GM18867 (cell line): ENCODE data around the gene FRMD6.
"Not testable (repeated sequence)": the region's sequence is repeated elsewhere in the genome, so short reads cannot be mapped to it uniquely, and the experiment has no call there.

Experiments
- ATAC-seq: cut with Tn5 transposase; IDR thresholded peaks from one replicate; pipeline ENCODE4 v1.9.1; 2021; ENCODE audit warnings: mild to moderate bottlenecking, moderate library complexity; ENCODE audit not compliant: unreplicated experiment

Gene FRMD6

DNA sequence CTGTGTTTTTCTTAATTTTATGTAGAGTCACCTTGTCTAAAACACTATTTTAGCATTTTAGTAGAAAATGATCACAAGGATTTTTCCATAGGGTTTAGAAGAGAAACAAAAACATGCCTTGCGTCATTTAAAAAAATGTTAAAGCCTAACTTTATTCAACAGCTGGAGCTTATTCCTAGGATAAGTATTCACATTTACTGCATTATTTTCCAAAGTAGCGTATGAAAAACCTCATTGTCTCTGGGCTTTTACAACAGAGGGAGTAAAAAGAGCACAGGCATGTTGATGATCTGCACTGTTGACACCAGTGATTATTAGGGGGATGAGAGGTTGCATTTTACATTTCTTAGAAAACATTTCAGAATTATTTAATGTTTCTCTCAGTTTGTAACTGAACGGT, 66.1 kb downstream of the FRMD6 start:
- ATAC-seq, result no peak

DNA sequence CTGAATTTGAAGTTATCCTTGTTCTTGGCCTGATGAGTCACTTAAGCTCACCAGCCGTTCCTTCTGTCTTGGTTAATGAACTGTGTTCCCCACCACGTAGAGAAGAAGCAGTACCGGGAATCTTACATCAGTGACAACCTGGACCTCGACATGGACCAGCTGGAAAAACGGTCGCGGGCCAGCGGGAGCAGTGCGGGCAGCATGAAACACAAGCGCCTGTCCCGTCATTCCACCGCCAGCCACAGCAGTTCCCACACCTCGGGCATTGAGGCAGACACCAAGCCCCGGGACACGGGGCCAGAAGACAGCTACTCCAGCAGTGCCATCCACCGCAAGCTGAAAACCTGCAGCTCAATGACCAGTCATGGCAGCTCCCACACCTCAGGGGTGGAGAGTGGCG, 68.2 kb downstream of the FRMD6 start:
- ATAC-seq, result no peak

DNA sequence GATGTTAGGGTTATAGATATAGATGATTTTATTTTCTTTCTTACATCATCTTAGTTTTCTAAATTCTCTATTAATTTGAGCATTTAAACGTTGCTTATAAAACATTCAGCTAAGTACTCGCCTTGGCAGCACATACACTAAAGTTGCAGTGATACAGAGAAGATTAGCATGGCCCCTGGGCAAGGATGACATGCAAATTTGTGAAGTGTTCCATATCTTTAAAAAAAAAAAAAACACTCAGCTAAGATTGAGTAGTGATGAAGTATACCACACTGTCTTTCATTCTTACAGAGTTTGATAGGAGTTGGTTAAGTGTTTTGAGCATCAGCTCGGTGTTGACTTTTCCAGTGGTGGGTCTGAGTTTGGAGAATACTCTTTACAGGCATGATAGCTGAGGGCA, 72.3 kb downstream of the FRMD6 start:
- peak; percentile 48 for ATAC-seq

- ATAC-seq, result no peak
These were observed 72.9 kb downstream of the FRMD6 start for GRCh38 chr14:51724650-51725049.

DNA sequence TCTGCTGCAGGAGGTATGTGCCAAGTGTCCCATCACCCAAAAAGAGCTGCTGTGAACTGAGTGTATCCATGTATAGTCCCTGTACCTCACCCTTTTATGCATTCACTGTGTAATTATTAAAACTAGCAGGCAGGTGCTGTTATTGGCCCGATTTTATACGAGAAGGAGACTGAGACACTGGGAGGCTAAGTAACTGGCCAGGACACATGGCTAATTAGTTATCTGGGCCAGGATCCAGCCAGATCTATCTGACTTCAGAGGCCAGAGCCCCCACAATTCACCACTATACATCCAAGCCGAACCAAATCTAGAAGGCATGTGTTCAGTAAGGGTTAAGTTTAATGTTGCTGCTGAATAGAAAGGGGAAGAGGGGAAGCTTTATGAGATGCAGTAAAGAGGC, 73.4 kb downstream of the FRMD6 start:
- ATAC-seq, result no peak

DNA sequence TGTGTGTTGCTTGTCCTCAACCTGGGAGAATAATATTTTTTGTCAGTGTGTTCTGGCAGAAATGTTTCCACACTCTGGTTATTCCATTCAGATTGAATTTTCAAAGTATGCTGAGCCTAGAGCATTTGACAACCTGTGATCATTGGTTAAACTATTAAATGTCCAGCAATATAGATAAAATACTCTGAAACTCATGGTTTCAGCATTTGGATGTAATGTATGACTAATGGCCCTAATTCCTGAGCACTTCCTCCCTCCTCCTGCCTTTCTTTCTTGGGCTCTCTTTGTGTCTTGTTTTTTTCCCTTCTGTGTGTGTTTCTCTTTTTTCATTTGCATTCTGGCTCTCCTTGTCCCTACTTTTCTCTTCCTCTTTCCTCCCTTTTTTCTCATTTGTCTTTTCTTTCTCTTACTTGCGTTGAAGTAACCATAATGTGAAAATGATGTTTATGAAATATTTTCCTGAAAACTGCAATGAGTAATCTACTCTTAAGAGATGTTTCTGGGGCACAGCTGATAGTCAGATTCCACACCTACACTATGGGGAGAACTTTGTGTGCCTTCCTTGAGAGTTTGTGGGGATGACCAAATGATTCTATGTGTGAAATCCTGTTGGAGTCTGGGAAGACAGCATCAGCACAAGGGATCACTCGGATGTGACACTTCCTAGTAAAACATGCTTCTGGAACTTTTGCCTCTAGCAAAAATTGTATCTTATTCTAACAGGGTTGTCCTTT, 74.6 kb downstream of the FRMD6 start:
- no peak for ATAC-seq

DNA sequence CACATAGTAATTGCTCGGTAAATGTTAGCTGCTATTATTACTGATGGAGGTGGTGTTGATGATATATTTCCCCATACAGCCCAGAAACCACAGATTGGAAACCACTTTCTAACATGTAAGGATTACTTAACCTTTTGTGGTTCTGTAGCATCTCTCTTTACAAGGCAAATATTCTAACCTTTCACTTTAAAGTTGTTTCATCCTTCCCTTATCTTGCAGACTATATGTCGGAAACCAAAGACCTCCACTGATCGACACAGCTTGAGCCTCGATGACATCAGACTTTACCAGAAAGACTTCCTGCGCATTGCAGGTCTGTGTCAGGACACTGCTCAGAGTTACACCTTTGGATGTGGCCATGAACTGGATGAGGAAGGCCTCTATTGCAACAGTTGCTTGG, 75.8 kb downstream of the FRMD6 start:
- no peak for ATAC-seq

DNA sequence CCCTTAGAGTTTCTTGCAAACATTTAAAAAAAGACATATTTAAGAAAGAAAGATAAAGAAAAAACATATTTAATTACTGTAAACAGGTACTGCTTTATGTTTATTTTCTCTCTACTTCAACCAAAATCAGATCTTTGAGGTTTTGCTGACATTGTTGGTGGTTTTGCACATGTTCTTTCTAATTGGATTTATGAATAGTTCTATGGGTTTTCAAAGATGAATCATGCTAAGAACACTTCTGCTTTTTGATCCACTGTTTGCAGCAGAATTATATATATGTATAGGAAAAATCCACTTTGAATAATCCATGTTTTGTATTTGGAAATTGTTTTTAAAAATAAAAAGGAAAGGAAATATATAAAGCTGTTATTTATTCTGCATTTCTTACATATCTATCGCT, 78.4 kb downstream of the FRMD6 start:
- no peak for ATAC-seq

GRCh38 chr14:51730684-51731083, 79.0 kb downstream of the FRMD6 start:
- ATAC-seq, result no peak

- ATAC-seq, result no peak
These were observed 80.9 kb downstream of the FRMD6 start for GRCh38 chr14:51732494-51733112.

DNA sequence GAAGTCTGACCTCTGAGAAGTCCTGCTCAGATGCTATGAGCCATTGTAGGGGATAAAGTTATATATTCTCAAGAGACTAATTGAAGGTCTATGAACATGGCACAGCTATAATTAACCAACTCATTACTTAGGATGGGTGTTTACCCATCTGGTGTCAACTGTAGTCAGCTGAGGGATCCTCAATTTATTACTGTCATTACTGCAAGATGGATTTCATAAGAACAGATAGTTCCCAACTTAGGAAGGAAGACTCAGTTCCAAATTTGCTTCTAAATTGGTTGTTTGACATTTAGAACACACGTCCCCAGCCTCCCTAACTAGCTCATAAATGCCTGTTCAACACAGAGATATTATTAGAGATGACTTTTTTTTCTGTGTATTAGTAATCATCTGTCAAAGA, 81.4 kb downstream of the FRMD6 start:
- no peak for ATAC-seq

GRCh38 chr14:51735851-51736250, 84.1 kb downstream of the FRMD6 start:
- no peak for ATAC-seq

GRCh38 chr14:51738754-51739153, 87.0 kb downstream of the FRMD6 start:
- peak; percentile 96 for ATAC-seq

DNA sequence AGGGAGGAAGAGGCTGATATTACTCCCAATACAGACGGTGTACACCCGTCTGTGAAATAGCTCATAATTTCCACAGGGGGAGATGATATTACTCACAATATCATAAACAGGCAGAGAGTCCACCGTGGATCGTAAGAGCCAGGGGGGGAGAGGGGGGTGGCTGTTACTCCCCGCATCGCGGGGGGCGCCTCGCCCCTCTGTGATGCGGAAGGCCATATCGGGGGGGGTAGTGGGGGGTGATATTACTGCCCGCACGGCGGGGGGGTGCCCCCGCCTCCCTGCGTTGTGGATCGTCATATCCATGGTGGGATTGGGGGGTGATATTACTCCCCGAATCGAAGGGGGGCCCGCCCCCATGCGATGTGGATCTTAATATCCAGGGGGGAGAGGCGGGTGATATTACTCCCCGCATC, 91.9 kb downstream of the FRMD6 start:
- ATAC-seq, result no peak

- ATAC-seq, result no peak
These were observed 92.8 kb downstream of the FRMD6 start for GRCh38 chr14:51744372-51745130.

DNA sequence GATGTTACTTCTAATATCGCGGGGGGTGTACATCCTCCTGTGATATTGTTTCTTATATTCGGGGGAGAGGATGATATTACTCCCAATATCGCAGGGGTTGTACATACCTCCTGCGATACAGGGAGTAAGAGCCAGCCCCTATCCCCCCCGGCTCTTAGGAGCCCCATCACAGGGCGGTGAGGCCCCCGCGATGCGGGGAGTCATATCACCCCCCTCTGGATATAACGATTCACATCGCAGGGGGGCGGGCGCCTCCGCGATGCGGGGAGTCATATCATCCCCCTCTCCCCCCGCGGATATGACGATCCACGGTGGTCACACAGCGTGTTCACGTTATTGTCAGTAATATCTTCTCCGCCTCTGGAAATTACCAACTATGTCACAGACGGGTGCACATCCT, 95.1 kb downstream of the FRMD6 start:
- not testable (repeated sequence) for ATAC-seq

GRCh38 chr14:51750542-51750941, 98.8 kb downstream of the FRMD6 start:
- no peak for ATAC-seq

DNA sequence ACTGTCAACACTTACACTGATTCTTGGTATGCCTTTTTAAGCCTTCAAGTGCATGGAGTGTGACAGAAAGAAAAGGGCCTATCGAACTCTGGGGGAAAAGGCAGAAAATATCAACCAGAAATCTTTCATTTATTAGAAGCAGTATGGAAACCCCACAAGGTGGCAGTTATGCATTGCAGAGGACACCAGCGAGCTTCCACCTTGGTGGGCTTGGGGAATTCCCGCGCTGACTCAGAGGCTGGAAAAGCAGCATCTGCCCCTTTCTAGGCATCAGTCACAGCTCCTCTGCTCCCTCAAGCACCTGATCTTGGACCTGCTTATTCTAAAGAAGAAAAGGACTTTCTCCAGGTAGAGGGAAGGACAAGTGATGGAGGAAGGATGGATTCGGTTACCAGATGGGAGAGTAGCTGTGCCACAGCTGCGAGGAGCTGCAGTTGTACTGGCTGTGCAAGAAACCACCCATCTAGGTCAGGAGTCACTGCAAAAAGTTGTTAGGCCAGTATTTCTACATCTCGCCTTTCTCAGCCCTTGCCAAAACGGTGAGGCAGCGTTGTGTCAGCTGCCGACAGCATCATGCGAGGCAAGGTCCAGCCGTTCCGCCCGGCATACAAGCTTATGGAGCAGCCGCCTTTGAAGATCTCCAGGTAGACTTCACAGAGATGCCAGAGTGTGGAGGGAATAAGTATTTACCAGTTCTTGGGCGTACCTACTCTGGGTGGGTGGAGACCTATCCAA, 100.1 kb downstream of the FRMD6 start:
- ATAC-seq, result not testable (repeated sequence)

DNA sequence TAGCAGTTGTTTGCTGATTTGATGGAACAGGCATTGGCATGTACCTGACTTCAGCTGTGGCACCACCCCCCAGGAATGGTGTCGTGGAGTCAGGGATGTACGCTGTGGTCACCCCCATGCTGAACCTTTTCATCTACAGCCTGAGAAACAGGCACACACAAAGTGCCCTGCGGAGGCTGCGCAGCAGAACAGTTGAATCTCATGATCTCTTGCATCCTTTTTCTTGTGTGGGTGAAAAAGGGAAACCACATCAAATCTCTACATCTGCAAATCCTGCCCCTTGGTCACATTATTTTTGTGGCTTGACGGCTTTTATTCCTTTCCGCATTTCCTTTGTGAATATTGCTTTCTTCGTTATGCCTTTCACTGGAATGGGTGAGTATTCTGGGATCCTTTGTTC, 106.0 kb downstream of the FRMD6 start:
- not testable (repeated sequence) for ATAC-seq

DNA sequence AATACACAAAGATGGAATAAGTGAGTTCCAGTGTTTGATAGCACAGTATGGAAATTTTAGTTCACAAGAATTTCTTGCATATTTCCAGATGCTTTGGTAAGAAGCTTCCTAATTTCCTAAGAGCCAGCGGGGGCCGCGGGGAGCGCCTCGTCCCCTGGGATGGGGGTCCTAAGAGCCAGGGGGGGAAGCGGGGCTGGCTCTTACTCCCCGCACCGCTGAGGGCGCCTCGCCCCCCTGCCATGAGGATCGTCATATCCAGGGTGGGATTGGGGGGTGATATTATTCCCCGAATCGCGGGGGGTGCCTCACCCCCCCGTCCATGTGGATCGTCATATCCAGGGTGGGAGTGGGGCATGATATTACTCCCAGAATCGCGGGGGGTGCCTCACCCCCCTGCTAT, 108.2 kb downstream of the FRMD6 start:
- no peak for ATAC-seq

DNA sequence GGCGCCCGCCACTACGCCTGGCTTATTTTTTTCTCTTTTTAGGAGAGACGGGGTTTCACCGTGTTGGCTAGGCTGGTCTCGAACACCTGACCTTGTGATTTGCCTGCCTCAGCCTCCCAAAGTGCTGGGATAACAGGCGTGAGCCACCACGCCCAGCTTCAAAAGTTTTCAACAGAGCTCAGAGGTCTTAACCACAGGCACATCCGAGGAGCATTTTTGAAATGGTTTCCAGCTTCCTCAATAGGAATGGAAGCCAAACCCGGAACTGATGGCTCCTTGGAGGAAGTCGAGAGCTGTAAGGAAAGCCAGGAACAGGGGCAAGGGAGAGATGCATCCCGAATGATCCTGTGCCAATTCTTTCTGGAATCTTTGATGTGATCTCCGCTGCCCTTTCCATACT, 114.0 kb downstream of the FRMD6 start:
- not testable (repeated sequence) for ATAC-seq
